Cardiac muscle cell (in vitro differentiated cells and primary cell): ENCODE results near the gene SERINC4. TPM values are rescaled to one million over a fixed set of nuclear protein-coding genes. Genes with fewer than 3 reads are reported as not detected.
"Not testable (repeated sequence)": the region's sequence is repeated elsewhere in the genome, so short reads cannot be mapped to it uniquely, and the experiment has no call there.

Source experiments
- DNase-seq, 2 donors: peaks; one replicate each; pipeline versions ENCODE4 v3.0.0 to v3.0.0-alpha.2; 2010 to 2017; ENCODE audit warnings: low read depth in 1 of 2, low spot score in 1 of 2
- H3K27ac ChIP-seq: fragments of 200-600 bp; sonication (generic); 2 replicates; pipeline ENCODE4 v1.5.1; 2016
- H3K27me3 ChIP-seq: fragments of 200-600 bp; sonication (generic); 2 replicates; pipeline ENCODE4 v1.6.0; 2016; ENCODE audit warnings: control low read depth
- H3K36me3 ChIP-seq: fragments of 200-600 bp; sonication (generic); 2 replicates; pipeline ENCODE4 v1.5.1; 2016; ENCODE audit warnings: control low read depth
- H3K4me1 ChIP-seq: fragments of 200-600 bp; sonication (generic); 2 replicates; pipeline ENCODE4 v1.8.1; 2017; ENCODE audit warnings: low read depth, mild to moderate bottlenecking, mixed run types
- H3K4me3 ChIP-seq: fragments of 200-600 bp; sonication (generic); 2 replicates; pipeline ENCODE4 v1.5.1; 2016; ENCODE audit warnings: mild to moderate bottlenecking
- H3K9me3 ChIP-seq: fragments of 200-600 bp; sonication (generic); 2 replicates; pipeline ENCODE4 v1.5.1; 2017; ENCODE audit warnings: low read depth, mild to moderate bottlenecking, control low read depth
- polyA plus RNA-seq: library from polyadenylated mRNA; unstranded; fragments of >200 nt; fragmentation: Nextera tagmentation; extraction: Ambion mirVana; gene quantifications from 2 replicates; pipeline ENCODE4 v1.2.1, GENCODE V29; 2016
- total RNA-seq: library from RNA; depleted of rRNA; stranded (reverse); fragments of >200 nt; gene quantifications from 2 replicates; pipeline ENCODE4 v1.2.3, GENCODE V29; 2016
- TF ChIP-seq, protein P1 (sequence below): IDR thresholded peaks from 2 replicates; pipeline ENCODE4 v1.5.1; 2012; ENCODE audit warnings: low read depth, mild to moderate bottlenecking, low read length

The SERINC4 gene
- total and polyA plus RNA-seq, 2 experiments from 2014 or later, result 0.44 to 0.71 TPM

DNA sequence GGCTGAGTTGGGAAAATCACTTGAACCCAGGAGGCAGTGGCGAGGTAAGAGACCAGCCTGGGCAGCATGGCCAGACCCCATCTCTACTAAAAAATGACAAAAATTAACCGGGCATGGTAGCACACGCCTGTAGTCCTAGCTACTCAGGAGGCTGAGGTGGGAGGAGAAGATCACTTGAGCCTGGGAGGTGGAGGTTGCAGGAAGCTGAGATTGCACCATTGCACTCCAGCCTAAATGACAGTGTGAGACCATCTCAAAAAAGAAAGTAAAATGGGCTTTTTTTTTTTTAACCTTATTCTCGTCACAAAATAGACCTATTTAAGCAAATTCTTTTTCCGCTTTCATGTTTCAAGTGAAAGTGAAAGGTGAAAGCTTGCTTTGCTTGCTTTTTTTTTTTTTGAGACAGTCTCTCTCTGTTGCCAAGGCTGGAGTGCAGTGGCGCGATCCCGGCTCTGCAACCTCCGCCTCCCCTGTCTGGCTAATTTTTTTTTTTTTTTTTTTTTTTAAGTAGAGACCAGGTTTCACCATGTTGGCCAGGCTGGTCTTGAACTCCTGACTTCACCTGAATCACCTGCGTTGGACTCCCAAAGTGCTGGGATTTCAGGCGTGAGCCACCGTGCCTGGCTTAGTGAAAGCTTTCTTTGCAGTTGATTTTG lies 50.2 kb downstream of the SERINC4 start:
- Histone ChIP-seq H3K36me3 (peaks cover 25% of the 10 kb centered on the region), H3K27ac (no peak overlapping the region), H3K27me3 (no peaks in the 10 kb centered on the region), H3K9me3 (no peaks in the 10 kb centered on the region), H3K4me3 (no peak overlapping the region), H3K4me1 (peaks cover 6% of the 10 kb centered on the region)
- DNase-seq, result peak in 1 of 2 donors; percentile 10
- TF ChIP-seq, protein P1, sequence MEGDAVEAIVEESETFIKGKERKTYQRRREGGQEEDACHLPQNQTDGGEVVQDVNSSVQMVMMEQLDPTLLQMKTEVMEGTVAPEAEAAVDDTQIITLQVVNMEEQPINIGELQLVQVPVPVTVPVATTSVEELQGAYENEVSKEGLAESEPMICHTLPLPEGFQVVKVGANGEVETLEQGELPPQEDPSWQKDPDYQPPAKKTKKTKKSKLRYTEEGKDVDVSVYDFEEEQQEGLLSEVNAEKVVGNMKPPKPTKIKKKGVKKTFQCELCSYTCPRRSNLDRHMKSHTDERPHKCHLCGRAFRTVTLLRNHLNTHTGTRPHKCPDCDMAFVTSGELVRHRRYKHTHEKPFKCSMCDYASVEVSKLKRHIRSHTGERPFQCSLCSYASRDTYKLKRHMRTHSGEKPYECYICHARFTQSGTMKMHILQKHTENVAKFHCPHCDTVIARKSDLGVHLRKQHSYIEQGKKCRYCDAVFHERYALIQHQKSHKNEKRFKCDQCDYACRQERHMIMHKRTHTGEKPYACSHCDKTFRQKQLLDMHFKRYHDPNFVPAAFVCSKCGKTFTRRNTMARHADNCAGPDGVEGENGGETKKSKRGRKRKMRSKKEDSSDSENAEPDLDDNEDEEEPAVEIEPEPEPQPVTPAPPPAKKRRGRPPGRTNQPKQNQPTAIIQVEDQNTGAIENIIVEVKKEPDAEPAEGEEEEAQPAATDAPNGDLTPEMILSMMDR, result no peak

DNA sequence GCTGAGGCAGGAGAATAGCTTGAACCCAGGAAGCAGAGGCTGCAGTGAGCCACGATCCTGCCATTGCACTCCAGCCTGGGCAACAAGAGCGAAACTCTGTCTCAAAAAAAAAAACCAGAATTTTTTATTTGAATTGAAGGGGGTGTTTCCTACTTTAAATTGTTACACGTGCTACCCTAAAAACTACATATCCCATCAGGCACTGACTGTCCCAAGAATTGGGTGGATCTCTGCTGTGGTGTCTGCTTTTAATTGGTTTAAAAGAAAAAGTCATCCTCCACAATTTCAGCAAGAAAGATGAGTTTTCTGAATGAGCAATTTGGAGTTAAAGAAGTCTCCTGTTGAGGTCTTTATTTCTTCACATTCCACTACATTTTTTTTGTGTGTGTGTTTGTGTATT lies 51.6 kb downstream of the SERINC4 start:
- Histone ChIP-seq H3K9me3 (no peaks in the 10 kb centered on the region), H3K27me3 (no peaks in the 10 kb centered on the region), H3K36me3 (peaks cover 19% of the 10 kb centered on the region), H3K27ac (no peak overlapping the region), H3K4me3 (no peak overlapping the region), H3K4me1 (peaks cover 6% of the 10 kb centered on the region)
- TF ChIP-seq, protein P1, result no peak
- DNase-seq, result peak in 1 of 2 donors; percentile 25

DNA sequence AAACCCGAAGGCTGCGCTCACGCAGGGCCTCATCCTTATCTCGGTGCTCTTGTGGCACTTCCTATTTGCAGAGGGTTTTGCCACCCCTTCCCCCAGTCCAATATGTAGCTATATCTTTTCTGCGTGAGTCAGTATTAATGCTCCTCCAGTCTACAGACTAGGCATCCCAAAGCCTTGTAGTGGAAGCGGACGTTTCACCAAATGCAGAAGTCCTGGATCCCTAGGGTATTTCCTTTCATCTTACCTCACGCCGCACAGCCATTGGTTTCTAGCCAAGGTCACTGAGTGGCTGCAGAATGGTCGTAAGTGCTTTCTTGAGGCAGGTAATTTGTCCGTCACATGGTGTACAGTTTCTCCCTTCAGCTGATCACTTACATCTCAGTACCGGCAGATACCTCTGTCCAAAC lies 53.1 kb downstream of the SERINC4 start:
- H3K27ac ChIP-seq, result peak overlapping the region; percentile 96
- H3K4me1 ChIP-seq, H3K36me3 ChIP-seq, H3K9me3 ChIP-seq, H3K27me3 ChIP-seq: not testable (repeated sequence)
- H3K4me3 ChIP-seq, result peak overlapping the region; percentile 63
- DNase-seq, result peak; percentile 8 to 35

DNA sequence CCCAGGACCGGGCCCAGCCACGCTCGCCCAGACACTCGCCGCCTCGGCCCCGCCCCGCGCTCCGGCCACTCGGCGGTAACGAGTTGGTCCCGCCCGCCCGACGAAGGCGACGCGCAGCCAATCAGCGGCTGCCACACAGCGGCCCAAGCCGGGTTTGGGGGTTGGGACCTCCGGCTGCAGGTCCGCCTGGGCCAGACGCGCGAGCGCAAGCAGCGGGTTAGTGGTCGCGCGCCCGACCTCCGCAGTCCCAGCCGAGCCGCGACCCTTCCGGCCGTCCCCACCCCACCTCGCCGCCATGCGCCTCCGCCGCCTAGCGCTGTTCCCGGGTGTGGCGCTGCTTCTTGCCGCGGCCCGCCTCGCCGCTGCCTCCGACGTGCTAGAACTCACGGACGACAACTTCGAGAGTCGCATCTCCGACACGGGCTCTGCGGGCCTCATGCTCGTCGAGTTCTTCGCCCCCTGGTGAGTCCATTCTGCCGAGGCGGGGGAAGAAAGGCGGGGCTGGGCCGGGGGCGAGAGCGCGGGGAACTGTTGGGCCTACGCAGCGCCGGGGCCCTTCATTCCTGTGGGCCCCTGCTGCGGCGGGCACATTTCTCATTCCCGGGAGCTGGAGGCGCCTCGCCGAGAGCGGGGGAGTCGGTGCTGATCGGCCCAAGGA lies 53.6 kb downstream of the SERINC4 start, which contains the start of gene PDIA3:
Gene PDIA3 (plus strand): TSS at position 194 of the 658 bp plus-strand sequence. CDS start 102 bp downstream, at position 296.
- not testable (repeated sequence) for H3K27me3 ChIP-seq, H3K36me3 ChIP-seq, H3K9me3 ChIP-seq, H3K4me1 ChIP-seq
- peak; percentile 93 to 95 for DNase-seq
- Histone ChIP-seq H3K4me3 (peak within 1 kb of the TSS; percentile 63), H3K27ac (peak within 1 kb of the TSS; percentile 96)
- TF ChIP-seq, protein P1, result peak; percentile 14

Other genes with a start within 250 kb of the SERINC4 start
- gene PPIP5K1, start 210.0 kb downstream of the SERINC4 start, total RNA-seq, result 16.0 and 20.0 TPM in 2 replicates
- gene PPIP5K1, start 210.0 kb downstream of the SERINC4 start, polyA plus RNA-seq, result 16.5 and 17.6 TPM in 2 replicates
- gene CKMT1B, start 206.2 kb downstream of the SERINC4 start, total RNA-seq, result 1.5 and 3.8 TPM in 2 replicates
- 3.3 and 6.5 TPM in 2 replicates for gene CKMT1B, start 206.2 kb downstream of the SERINC4 start, polyA plus RNA-seq
- gene STRC, start 181.4 kb downstream of the SERINC4 start, total RNA-seq, result 2.5 and 4.6 TPM in 2 replicates
- gene STRC, start 181.4 kb downstream of the SERINC4 start, polyA plus RNA-seq, result 0.95 and 5.6 TPM in 2 replicates
- gene CATSPER2, start 151.4 kb downstream of the SERINC4 start, total RNA-seq, result 2.5 and 3.8 TPM in 2 replicates
- gene CATSPER2, start 151.4 kb downstream of the SERINC4 start, polyA plus RNA-seq, result 4.6 and 5.3 TPM in 2 replicates
- gene CKMT1A, start 106.4 kb downstream of the SERINC4 start, total RNA-seq, result 1.4 and 5.9 TPM in 2 replicates
- gene CKMT1A, start 106.4 kb downstream of the SERINC4 start, polyA plus RNA-seq, result 3.8 and 5.9 TPM in 2 replicates
- 97.9 and 155 TPM in 2 replicates for gene PDIA3, start 53.8 kb downstream of the SERINC4 start, total RNA-seq
- gene PDIA3, start 53.8 kb downstream of the SERINC4 start, polyA plus RNA-seq, result 532 and 932 TPM in 2 replicates
- gene ELL3, start 23.3 kb downstream of the SERINC4 start, total RNA-seq, result 2.6 and 4.3 TPM in 2 replicates
- 4.6 TPM in 1 of 2 replicates, not detected in the other for gene ELL3, start 23.3 kb downstream of the SERINC4 start, polyA plus RNA-seq
- gene SERF2, start 7.9 kb downstream of the SERINC4 start, total RNA-seq, result 865 and 1,079 TPM in 2 replicates
- gene SERF2, start 7.9 kb downstream of the SERINC4 start, polyA plus RNA-seq, result 1,545 and 1,638 TPM in 2 replicates
- 17.2 TPM in 2 replicates for gene HYPK, start 379 bp upstream of the SERINC4 start, total RNA-seq
- 12.8 and 16.5 TPM in 2 replicates for gene HYPK, start 379 bp upstream of the SERINC4 start, polyA plus RNA-seq
- 21.4 and 28.0 TPM in 2 replicates for gene MFAP1, start 24.5 kb upstream of the SERINC4 start, total RNA-seq
- gene MFAP1, start 24.5 kb upstream of the SERINC4 start, polyA plus RNA-seq, result 39.2 and 42.4 TPM in 2 replicates
- 7.9 and 8.2 TPM in 2 replicates for gene WDR76, start 26.8 kb upstream of the SERINC4 start, total RNA-seq
- gene WDR76, start 26.8 kb upstream of the SERINC4 start, polyA plus RNA-seq, result 1.5 and 4.0 TPM in 2 replicates